NB4 (cell line): ENCODE results near the gene PACC1.

ENCODE experiments used
- CTCF ChIP-seq: IDR thresholded peaks from one replicate; pipeline ENCODE4 v1.5.1; 2012; ENCODE audit warnings: low read depth, low read length
- MAX ChIP-seq: IDR thresholded peaks from 2 replicates; pipeline ENCODE4 v1.6.1; 2011; ENCODE audit warnings: low read depth, low read length
- POLR2A ChIP-seq: IDR thresholded peaks from 2 replicates; pipeline ENCODE4 v1.6.1; 2011; ENCODE audit warnings: mild to moderate bottlenecking; ENCODE audit not compliant: insufficient read length; ENCODE audit errors: extremely low read depth

- TF ChIP-seq CTCF: no peak
- no peak for TF ChIP-seq POLR2A
- TF ChIP-seq MAX: no peak
These were observed 6.5 kb upstream of the PACC1 start for GRCh38 chr1:212421165-212421564.
